GM06990 (cell line): ENCODE measurements around the gene NOSTRIN.

Source experiments
- DNase-seq: peaks from one replicate; pipeline ENCODE4 v3.0.0-alpha.2; 2011; ENCODE audit not compliant: insufficient read length; ENCODE audit errors: extremely low read depth
- H3K27me3 ChIP-seq: replicated peaks from 2 replicates; pipeline ENCODE4 v1.6.0; 2011; ENCODE audit warnings: low read length; ENCODE audit not compliant: control insufficient read depth, insufficient read depth
- H3K36me3 ChIP-seq: 2 replicates; pipeline ENCODE4 v1.5.1; 2011; ENCODE audit warnings: low read length; ENCODE audit not compliant: control insufficient read depth, insufficient read depth
- H3K4me3 ChIP-seq: replicated peaks from 2 replicates; pipeline ENCODE4 v1.5.1; 2011; ENCODE audit warnings: low read depth, mild to moderate bottlenecking, control low read depth, low read length
- TF ChIP-seq, protein P1 (sequence below): IDR thresholded peaks from 2 replicates; pipeline ENCODE4 v1.5.1; 2011; ENCODE audit warnings: low read length, control low read depth, mild to moderate bottlenecking, inconsistent platforms; ENCODE audit not compliant: insufficient read depth, poor library complexity, severe bottlenecking

The NOSTRIN gene

DNA sequence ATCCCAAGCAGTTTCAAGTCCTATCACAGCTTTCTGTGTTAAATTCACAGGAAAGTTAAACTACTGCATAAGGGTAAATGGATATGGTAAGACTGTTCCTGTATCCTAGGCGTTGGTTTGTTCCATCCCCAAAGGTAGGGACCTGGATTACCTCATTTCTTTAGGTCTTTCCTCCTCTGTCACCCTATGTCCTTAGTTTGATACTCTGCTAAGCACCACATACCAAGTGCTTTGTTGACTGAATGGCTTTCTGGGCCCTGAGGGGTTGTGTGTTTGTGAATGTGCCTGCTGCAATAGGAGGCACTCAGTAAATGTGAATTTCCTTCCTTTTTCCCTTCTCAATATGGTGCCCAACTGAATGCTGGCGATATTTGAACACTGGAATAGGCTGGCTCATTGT lies 7.8 kb downstream of the NOSTRIN start:
- Histone ChIP-seq H3K4me3 (no peak overlapping the region), H3K36me3 (no peaks in the 10 kb centered on the region), H3K27me3 (no peaks in the 10 kb centered on the region)
- DNase-seq: no peak
- TF ChIP-seq, protein P1, sequence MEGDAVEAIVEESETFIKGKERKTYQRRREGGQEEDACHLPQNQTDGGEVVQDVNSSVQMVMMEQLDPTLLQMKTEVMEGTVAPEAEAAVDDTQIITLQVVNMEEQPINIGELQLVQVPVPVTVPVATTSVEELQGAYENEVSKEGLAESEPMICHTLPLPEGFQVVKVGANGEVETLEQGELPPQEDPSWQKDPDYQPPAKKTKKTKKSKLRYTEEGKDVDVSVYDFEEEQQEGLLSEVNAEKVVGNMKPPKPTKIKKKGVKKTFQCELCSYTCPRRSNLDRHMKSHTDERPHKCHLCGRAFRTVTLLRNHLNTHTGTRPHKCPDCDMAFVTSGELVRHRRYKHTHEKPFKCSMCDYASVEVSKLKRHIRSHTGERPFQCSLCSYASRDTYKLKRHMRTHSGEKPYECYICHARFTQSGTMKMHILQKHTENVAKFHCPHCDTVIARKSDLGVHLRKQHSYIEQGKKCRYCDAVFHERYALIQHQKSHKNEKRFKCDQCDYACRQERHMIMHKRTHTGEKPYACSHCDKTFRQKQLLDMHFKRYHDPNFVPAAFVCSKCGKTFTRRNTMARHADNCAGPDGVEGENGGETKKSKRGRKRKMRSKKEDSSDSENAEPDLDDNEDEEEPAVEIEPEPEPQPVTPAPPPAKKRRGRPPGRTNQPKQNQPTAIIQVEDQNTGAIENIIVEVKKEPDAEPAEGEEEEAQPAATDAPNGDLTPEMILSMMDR: no peak

DNA sequence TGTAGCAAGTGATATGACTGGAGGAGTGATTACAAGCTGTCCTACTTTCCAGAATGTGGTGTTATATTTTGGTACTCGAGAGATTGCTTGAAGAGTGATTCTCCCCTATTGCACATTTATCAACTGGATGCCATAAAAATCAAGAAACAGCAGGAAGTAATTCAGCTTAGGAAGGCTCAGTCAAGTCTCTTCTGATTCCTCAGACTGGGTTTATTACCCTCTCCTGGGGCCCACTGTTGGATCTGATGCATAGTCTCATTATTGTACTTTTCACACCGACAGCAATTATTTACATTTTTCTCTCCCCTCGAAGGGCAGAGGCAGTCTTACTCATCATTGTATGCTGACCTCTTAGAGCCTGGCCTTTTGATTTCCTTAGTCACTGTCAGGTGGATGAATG lies 9.3 kb downstream of the NOSTRIN start:
- Histone ChIP-seq H3K4me3 (no peak overlapping the region), H3K36me3 (no peaks in the 10 kb centered on the region), H3K27me3 (no peaks in the 10 kb centered on the region)
- TF ChIP-seq, protein P1: no peak
- no peak for DNase-seq

DNA sequence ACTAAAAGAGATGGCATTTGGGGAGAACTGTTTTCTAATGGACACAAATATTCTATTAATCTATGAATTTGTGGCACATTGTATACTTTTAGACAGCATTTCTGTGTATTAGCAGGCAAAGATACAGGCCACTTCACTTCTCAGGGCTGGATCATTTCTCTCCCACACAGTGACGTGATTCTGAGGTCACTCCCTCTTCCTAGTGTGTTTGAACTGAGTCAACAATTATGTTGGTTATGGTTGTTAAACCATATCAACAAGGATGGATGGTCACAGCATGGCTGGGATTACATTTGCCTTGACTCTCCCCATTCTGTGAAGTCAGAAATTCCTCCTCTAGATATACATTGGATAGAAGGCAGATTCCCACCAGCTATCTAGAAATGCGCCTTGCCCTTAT lies 11.6 kb downstream of the NOSTRIN start:
- TF ChIP-seq, protein P1: no peak
- DNase-seq: no peak
- Histone ChIP-seq H3K36me3 (no peaks in the 10 kb centered on the region), H3K4me3 (no peak overlapping the region), H3K27me3 (no peaks in the 10 kb centered on the region)

DNA sequence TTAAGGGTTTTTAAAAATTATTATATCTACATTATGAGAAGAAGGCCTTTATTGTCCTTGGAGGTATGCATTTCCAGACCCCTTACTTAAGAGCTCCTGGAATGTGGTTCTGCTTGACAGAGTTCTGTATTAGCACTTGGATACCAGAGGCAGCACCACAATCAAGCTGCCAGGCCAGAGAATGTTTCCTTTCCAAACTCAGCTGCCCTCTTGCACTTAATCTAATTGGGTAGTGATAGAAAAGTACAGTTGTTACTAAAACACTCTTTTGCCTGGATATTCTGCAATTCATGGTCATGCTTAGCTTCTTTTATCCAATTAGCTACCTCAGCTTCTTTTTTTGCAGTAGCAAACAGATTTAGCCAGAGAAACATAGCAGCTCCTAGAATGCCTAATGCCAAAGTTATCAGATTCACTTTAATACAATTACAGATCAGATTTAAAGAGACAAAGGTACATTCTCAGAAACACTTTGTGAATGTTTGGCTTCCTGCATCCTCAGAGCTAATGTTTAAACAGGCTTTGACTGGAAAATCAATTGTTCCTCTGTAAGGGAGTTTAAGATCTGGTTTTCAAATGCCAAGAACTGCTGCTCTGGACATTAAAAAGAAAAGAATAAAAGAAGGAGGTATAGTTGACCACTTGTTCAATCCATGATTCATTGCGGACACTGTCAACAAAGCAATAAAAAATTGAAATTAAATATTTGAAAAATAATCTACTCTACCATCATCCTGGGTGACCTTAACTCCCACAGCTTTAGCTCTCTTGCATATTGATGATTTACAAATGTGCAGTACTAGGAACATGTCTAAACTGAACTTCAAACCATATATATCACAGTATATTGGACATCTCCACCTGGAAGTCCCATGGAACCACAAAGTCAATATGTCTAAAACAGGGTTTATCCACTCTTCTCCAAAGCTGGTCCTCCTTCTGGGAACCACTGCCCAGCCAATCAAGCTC lies 12.8 kb downstream of the NOSTRIN start:
- no peaks in the 10 kb centered on the region for H3K27me3 ChIP-seq
- H3K4me3 ChIP-seq: no peak overlapping the region
- H3K36me3 ChIP-seq: no peaks in the 10 kb centered on the region
- DNase-seq: no peak
- TF ChIP-seq, protein P1: no peak

DNA sequence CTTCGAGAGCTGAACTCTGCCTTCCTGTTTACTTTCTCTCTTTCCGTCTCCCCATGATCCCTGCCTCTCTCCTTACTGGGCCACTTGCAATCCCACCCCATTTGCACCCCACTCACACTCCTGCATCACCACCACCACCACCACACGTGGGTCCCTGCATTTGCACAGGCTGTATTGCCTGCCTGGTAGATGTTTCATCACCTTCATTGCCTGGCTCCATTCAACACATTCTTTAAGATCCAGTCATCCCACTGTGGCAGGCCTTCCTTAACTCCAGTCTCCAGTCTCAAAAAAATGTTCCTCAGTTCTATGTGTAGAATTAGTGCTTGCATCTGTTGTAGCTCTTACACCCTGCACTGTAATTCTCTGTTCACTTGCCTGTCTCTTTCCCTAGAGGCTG lies 13.9 kb downstream of the NOSTRIN start:
- DNase-seq: no peak
- Histone ChIP-seq H3K4me3 (no peak overlapping the region), H3K36me3 (no peaks in the 10 kb centered on the region), H3K27me3 (no peaks in the 10 kb centered on the region)
- TF ChIP-seq, protein P1: no peak
